SK-N-MC (cell line): Measurements from ENCODE around the gene IPPK.

Experiments used
- DNase-seq: peaks from one replicate; pipeline ENCODE4 v3.0.0-alpha.2; 2011; ENCODE audit warnings: low read depth, low spot score
- H3K27ac ChIP-seq: fragments of 200-600 bp; sonication (generic); 2 replicates; pipeline ENCODE4 v1.5.1; 2016; ENCODE audit warnings: mixed run types
- H3K36me3 ChIP-seq: fragments of 200-600 bp; sonication (generic); 2 replicates; pipeline ENCODE4 v1.6.1; 2017; ENCODE audit warnings: antibody characterized with exemption, low read length, mixed read lengths; ENCODE audit not compliant: insufficient read depth
- H3K4me3 ChIP-seq: fragments of 200-600 bp; sonication (generic); 2 replicates; pipeline ENCODE4 v1.5.1; 2016
- H3K9ac ChIP-seq: fragments of 200-600 bp; sonication (generic); 2 replicates; pipeline ENCODE4 v1.8.0; 2017; ENCODE audit warnings: mixed run types, mixed read lengths; ENCODE audit not compliant: insufficient read length
- H3K9me3 ChIP-seq: fragments of 200-600 bp; sonication (generic); 2 replicates; pipeline ENCODE4 v1.6.1; 2017; ENCODE audit warnings: low read depth, mild to moderate bottlenecking, antibody characterized with exemption, low read length, moderate library complexity, mixed read lengths
- EZH2 ChIP-seq: fragments of 200-600 bp; sonication (generic); IDR thresholded peaks from one replicate; pipeline ENCODE4 v1.6.1; 2017; ENCODE audit warnings: antibody characterized with exemption
- FOXP2 ChIP-seq: optimal IDR thresholded peaks from 2 replicates; pipeline ENCODE3; 2011; ENCODE audit warnings: mild to moderate bottlenecking, moderate library complexity; ENCODE audit not compliant: insufficient read depth; ENCODE audit errors: extremely low read length, control extremely low read depth
- POLR2AphosphoS5 ChIP-seq: IDR thresholded peaks from 2 replicates; pipeline ENCODE4 v1.6.1; 2012; ENCODE audit warnings: mild to moderate bottlenecking, low read depth, low read length, borderline replicate concordance

The IPPK gene

GRCh38 chr9:92655896-92656536, 13.9 kb downstream of the IPPK start:
- H3K36me3 ChIP-seq, result peaks cover 14% of the 10 kb centered on the region; the same call in 1 of the 2 replicates
- no peak overlapping the region for H3K4me3 ChIP-seq
- no peak overlapping the region for H3K9ac ChIP-seq
- no peak for TF ChIP-seq EZH2
- no peak for TF ChIP-seq FOXP2
- no peak for TF ChIP-seq POLR2AphosphoS5
- H3K27ac ChIP-seq, result no peak overlapping the region
- H3K9me3 ChIP-seq, result no peaks in the 10 kb centered on the region
- no peak for DNase-seq

GRCh38 chr9:92655366-92655765, 14.6 kb downstream of the IPPK start:
- no peak for DNase-seq
- H3K36me3 ChIP-seq, result peaks cover 14% of the 10 kb centered on the region; the same call in 1 of the 2 replicates

GRCh38 chr9:92654481-92655301, 15.2 kb downstream of the IPPK start:
- Histone ChIP-seq H3K36me3 (peaks cover 14% of the 10 kb centered on the region; the same call in 1 of the 2 replicates), H3K9ac (no peak overlapping the region), H3K9me3 (no peaks in the 10 kb centered on the region), H3K4me3 (no peak overlapping the region), H3K27ac (no peak overlapping the region)
- TF ChIP-seq POLR2AphosphoS5 (no peak), EZH2 (no peak), FOXP2 (no peak)
- no peak for DNase-seq

More at GRCh38 chr9:92655366-92655765, 14.6 kb downstream of the IPPK start:
- Histone ChIP-seq H3K4me3 (no peak overlapping the region), H3K27ac (no peak overlapping the region), H3K9me3 (no peaks in the 10 kb centered on the region), H3K9ac (no peak overlapping the region)
- TF ChIP-seq FOXP2, result no peak
- no peak for TF ChIP-seq EZH2
- no peak for TF ChIP-seq POLR2AphosphoS5

GRCh38 chr9:92652461-92652860, 17.5 kb downstream of the IPPK start:
- DNase-seq, result no peak
- no peak overlapping the region for H3K9ac ChIP-seq
- peaks cover 21% of the 10 kb centered on the region for H3K36me3 ChIP-seq
- no peak overlapping the region for H3K27ac ChIP-seq
- H3K9me3 ChIP-seq, result no peaks in the 10 kb centered on the region
- no peak overlapping the region for H3K4me3 ChIP-seq
- TF ChIP-seq POLR2AphosphoS5 (no peak), EZH2 (no peak), FOXP2 (no peak)

GRCh38 chr9:92650839-92651621, 18.9 kb downstream of the IPPK start:
- TF ChIP-seq FOXP2 (no peak), POLR2AphosphoS5 (no peak), EZH2 (no peak)
- H3K9me3 ChIP-seq, result no peaks in the 10 kb centered on the region
- H3K9ac ChIP-seq, result no peak overlapping the region
- H3K4me3 ChIP-seq, result no peak overlapping the region
- no peak for DNase-seq
- H3K36me3 ChIP-seq, result peaks cover 31% of the 10 kb centered on the region
- no peak overlapping the region for H3K27ac ChIP-seq

- H3K9ac ChIP-seq, result no peak overlapping the region
- no peaks in the 10 kb centered on the region for H3K9me3 ChIP-seq
- H3K4me3 ChIP-seq, result no peak overlapping the region
- peaks cover 37% of the 10 kb centered on the region for H3K36me3 ChIP-seq
- H3K27ac ChIP-seq, result no peak overlapping the region
- no peak for DNase-seq
- no peak for TF ChIP-seq EZH2
- no peak for TF ChIP-seq POLR2AphosphoS5
- no peak for TF ChIP-seq FOXP2
Measured at GRCh38 chr9:92650296-92650695, 19.6 kb downstream of the IPPK start.

GRCh38 chr9:92649007-92649406, 20.9 kb downstream of the IPPK start:
- no peak overlapping the region for H3K9ac ChIP-seq
- no peak for TF ChIP-seq POLR2AphosphoS5
- no peak for TF ChIP-seq EZH2
- no peak for TF ChIP-seq FOXP2
- DNase-seq, result no peak
- peaks cover 46% of the 10 kb centered on the region for H3K36me3 ChIP-seq
- no peak overlapping the region for H3K27ac ChIP-seq
- no peaks in the 10 kb centered on the region for H3K9me3 ChIP-seq
- H3K4me3 ChIP-seq, result no peak overlapping the region

GRCh38 chr9:92648474-92648971, 21.4 kb downstream of the IPPK start:
- Histone ChIP-seq H3K4me3 (no peak overlapping the region), H3K9ac (no peak overlapping the region), H3K9me3 (no peaks in the 10 kb centered on the region), H3K36me3 (peaks cover 50% of the 10 kb centered on the region), H3K27ac (no peak overlapping the region)
- no peak for DNase-seq
- TF ChIP-seq EZH2 (no peak), POLR2AphosphoS5 (no peak), FOXP2 (no peak)
